Measurements from ENCODE around the gene KNDC1.

The KNDC1 gene

GRCh38 chr10:133274751-133275683 is 115.0 kb downstream of the KNDC1 start:
- DNase-seq (ENCODE audit: low read depth in 2 of 2), result no peak

GRCh38 chr10:133275684-133276092 is 115.7 kb downstream of the KNDC1 start:
- DNase-seq (ENCODE audit: low read depth in 2 of 2), result no peak

Data from fibroblast of skin of left biceps (primary cell).